PC-3 (cell line): Measurements from ENCODE around the gene C22orf39. TPM values are rescaled to one million over a fixed set of nuclear protein-coding genes. Genes with fewer than 3 reads are reported as not detected.

Experiments
- ATAC-seq: fragments of 200-7000 bp; cut with Tn5 transposase; 2 replicates; pipeline ENCODE4 v1.9.1; 2020; ENCODE audit warnings: mild to moderate bottlenecking, moderate library complexity
- BruUV-seq: library from RNA; stranded (reverse); fragments of 400-500 nt; replicated peaks from 2 replicates; lab custom pipeline; 2021; lab: Mats Ljungman, UMichigan
- CTCF ChIA-PET: fragments of 300-600 bp; sonication (Branson Sonifier 250); formaldehyde crosslinking; loops from one replicate; lab custom pipeline; 2022; ENCODE audit warnings: antibody characterized with exemption; lab: Charles Lee
- POLR2A ChIA-PET: fragments of 300-600 bp; sonication (Branson Sonifier 250); formaldehyde crosslinking; loops from one replicate; lab custom pipeline; 2022; ENCODE audit warnings: antibody characterized with exemption; ENCODE audit not compliant: unreplicated experiment; lab: Charles Lee
- DNase-seq: peaks from one replicate; pipeline ENCODE4 v3.0.0-alpha.2; 2015
- H2AFZ ChIP-seq: fragments of 300-600 bp; sonication (generic); 2 replicates; pipeline ENCODE4 v1.6.0; 2016; ENCODE audit warnings: antibody characterized with exemption, low read length
- H3F3A ChIP-seq: fragments of 300-600 bp; sonication (generic); one replicate; pipeline ENCODE4 v1.6.0; 2017; ENCODE audit warnings: antibody characterized with exemption, low read length, control low read depth, mild to moderate bottlenecking; ENCODE audit not compliant: unreplicated experiment
- H3K27ac ChIP-seq: fragments of 300-600 bp; sonication (generic); 2 replicates; pipeline ENCODE4 v1.5.1; 2016; ENCODE audit warnings: mild to moderate bottlenecking, low read length
- H3K27me3 ChIP-seq: fragments of 300-600 bp; sonication (generic); 2 replicates; pipeline ENCODE4 v1.6.1; 2016; ENCODE audit warnings: low read length, mixed read lengths
- H3K36me3 ChIP-seq: fragments of 300-600 bp; sonication (generic); 2 replicates; pipeline ENCODE4 v1.6.1; 2016; ENCODE audit warnings: low read depth, mixed run types, low read length, mixed read lengths
- H3K4me1 ChIP-seq: fragments of 300-600 bp; sonication (generic); 2 replicates; pipeline ENCODE4 v1.5.1; 2016; ENCODE audit warnings: low read length; ENCODE audit not compliant: insufficient read depth
- H3K4me2 ChIP-seq: fragments of 300-600 bp; sonication (generic); 2 replicates; pipeline ENCODE4 v1.6.0; 2016; ENCODE audit warnings: low read length
- H3K4me3 ChIP-seq: fragments of 300-600 bp; sonication (generic); 2 replicates; pipeline ENCODE4 v1.5.1; 2016; ENCODE audit warnings: mild to moderate bottlenecking, low read length, mixed read lengths
- H3K79me2 ChIP-seq: fragments of 300-600 bp; sonication (generic); 2 replicates; pipeline ENCODE4 v1.6.1; 2017; ENCODE audit warnings: low read length, mixed read lengths
- H3K9ac ChIP-seq: fragments of 300-600 bp; sonication (generic); 2 replicates; pipeline ENCODE4 v1.6.0; 2016; ENCODE audit warnings: mild to moderate bottlenecking, low read length
- H3K9me2 ChIP-seq: fragments of 300-600 bp; sonication (generic); replicated peaks from 2 replicates; pipeline ENCODE4 v1.6.1; 2016; ENCODE audit warnings: mixed run types, low read length, mixed read lengths
- H3K9me3 ChIP-seq: fragments of 300-600 bp; sonication (generic); 2 replicates; pipeline ENCODE4 v1.6.1; 2016; ENCODE audit warnings: low read length, mixed read lengths
- H4K20me1 ChIP-seq: fragments of 300-600 bp; sonication (generic); 2 replicates; pipeline ENCODE4 v1.6.1; 2016; ENCODE audit warnings: low read length, mixed read lengths
- CTCF ChIP-seq: fragments of 300-600 bp; sonication (generic); conservative IDR thresholded peaks from 2 replicates; pipeline ENCODE4 v1.5.1; 2017; ENCODE audit warnings: antibody characterized with exemption, low read depth, mild to moderate bottlenecking, low read length
- EZH2 ChIP-seq: fragments of 300-600 bp; sonication (generic); IDR thresholded peaks from one replicate; pipeline ENCODE4 v1.6.1; 2017; ENCODE audit warnings: antibody characterized with exemption, mild to moderate bottlenecking, low read length; ENCODE audit not compliant: unreplicated experiment
- EZH2phosphoT487 ChIP-seq: fragments of 300-600 bp; sonication (generic); IDR thresholded peaks from 2 replicates; pipeline ENCODE4 v1.6.1; 2018; ENCODE audit warnings: mild to moderate bottlenecking, antibody characterized with exemption, low read length, borderline replicate concordance
- intact Hi-C: fragments of 100-400 bp; cut with micrococcal nuclease; formaldehyde crosslinking; loops from 2 replicates; pipeline ENCODE4 v1.9.0; 2023
- total RNA-seq: library from RNA; depleted of rRNA; stranded (reverse); fragments of >200 nt; gene quantifications from 2 replicates; pipeline ENCODE4 v1.2.3, GENCODE V29; 2014

The C22orf39 gene
- total RNA-seq, 1 experiment from 2014 or later, result 25.0 TPM

- peaks cover 24% of the 10 kb centered on the region for H3K4me1 ChIP-seq
- peaks cover 75% of the 10 kb centered on the region for H3K79me2 ChIP-seq
- no peaks in the 10 kb centered on the region for H3K9me2 ChIP-seq
- H4K20me1 ChIP-seq, result peaks cover 15% of the 10 kb centered on the region
- POLR2A ChIA-PET, result interaction anchor here (0.6 kb wide), 1 partner anchor 114 kb away, joined by 10 read pairs; no protein-coding TSS in a partner anchor
- peak overlapping the region; percentile 98 for H3K4me3 ChIP-seq
- TF ChIP-seq CTCF (no peak), EZH2 (no peak), EZH2phosphoT487 (no peak)
- no peaks in the 10 kb centered on the region for H3K27me3 ChIP-seq
- H3K4me2 ChIP-seq, result peak overlapping the region; percentile 91
- intact Hi-C loops, result no loop called here
- no peak overlapping the region for H2AFZ ChIP-seq
- ATAC-seq, result no peak
- peak overlapping the region; percentile 52 for H3K27ac ChIP-seq
- H3K9ac ChIP-seq, result peak overlapping the region; percentile 90
- CTCF ChIA-PET, result no interaction called here
- peak; percentile 7 for DNase-seq
- H3K9me3 ChIP-seq, result no peaks in the 10 kb centered on the region
- BruUV-seq, result TSS peak; percentile 23
- no peaks in the 10 kb centered on the region for H3F3A ChIP-seq
- peaks cover 7% of the 10 kb centered on the region; the same call in 1 of the 2 replicates for H3K36me3 ChIP-seq
These were observed 17.3 kb downstream of the C22orf39 start for GRCh38 chr22:19429950-19430889.

GRCh38 chr22:19424186-19424500 is 23.4 kb downstream of the C22orf39 start:
- ChIA-PET CTCF (no interaction called here), POLR2A (no interaction called here)
- DNase-seq, result no peak
- BruUV-seq, result no TSS peak
- peaks cover 2% of the 10 kb centered on the region; the same call in 1 of the 2 replicates for H3K36me3 ChIP-seq
- peaks cover 24% of the 10 kb centered on the region; the same call in 1 of the 2 replicates for H4K20me1 ChIP-seq
- no peak overlapping the region for H3K4me3 ChIP-seq
- H2AFZ ChIP-seq, result no peak overlapping the region
- no peak for ATAC-seq
- no peaks in the 10 kb centered on the region for H3K9me2 ChIP-seq
- no peak overlapping the region for H3K9ac ChIP-seq
- H3K4me2 ChIP-seq, result no peak overlapping the region
- intact Hi-C loops, result no loop called here
- peaks cover 8% of the 10 kb centered on the region for H3K4me1 ChIP-seq
- no peaks in the 10 kb centered on the region for H3K27me3 ChIP-seq
- peaks cover 99% of the 10 kb centered on the region for H3K79me2 ChIP-seq
- H3F3A ChIP-seq, result no peaks in the 10 kb centered on the region
- TF ChIP-seq EZH2phosphoT487, result no peak
- no peak for TF ChIP-seq EZH2
- no peak for TF ChIP-seq CTCF
- no peaks in the 10 kb centered on the region for H3K9me3 ChIP-seq
- H3K27ac ChIP-seq, result no peak overlapping the region
